AG08396 (cell line): Measurements from ENCODE around the gene OTUD5.
"Not testable (repeated sequence)": the region's sequence is repeated elsewhere in the genome, so short reads cannot be mapped to it uniquely, and the experiment has no call there.

Experiments used
- DNase-seq: peaks from one replicate; pipeline ENCODE4 v3.0.0; 2012; ENCODE audit warnings: low spot score, mixed read lengths

OTUD5 gene, protein sequence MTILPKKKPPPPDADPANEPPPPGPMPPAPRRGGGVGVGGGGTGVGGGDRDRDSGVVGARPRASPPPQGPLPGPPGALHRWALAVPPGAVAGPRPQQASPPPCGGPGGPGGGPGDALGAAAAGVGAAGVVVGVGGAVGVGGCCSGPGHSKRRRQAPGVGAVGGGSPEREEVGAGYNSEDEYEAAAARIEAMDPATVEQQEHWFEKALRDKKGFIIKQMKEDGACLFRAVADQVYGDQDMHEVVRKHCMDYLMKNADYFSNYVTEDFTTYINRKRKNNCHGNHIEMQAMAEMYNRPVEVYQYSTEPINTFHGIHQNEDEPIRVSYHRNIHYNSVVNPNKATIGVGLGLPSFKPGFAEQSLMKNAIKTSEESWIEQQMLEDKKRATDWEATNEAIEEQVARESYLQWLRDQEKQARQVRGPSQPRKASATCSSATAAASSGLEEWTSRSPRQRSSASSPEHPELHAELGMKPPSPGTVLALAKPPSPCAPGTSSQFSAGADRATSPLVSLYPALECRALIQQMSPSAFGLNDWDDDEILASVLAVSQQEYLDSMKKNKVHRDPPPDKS

DNA sequence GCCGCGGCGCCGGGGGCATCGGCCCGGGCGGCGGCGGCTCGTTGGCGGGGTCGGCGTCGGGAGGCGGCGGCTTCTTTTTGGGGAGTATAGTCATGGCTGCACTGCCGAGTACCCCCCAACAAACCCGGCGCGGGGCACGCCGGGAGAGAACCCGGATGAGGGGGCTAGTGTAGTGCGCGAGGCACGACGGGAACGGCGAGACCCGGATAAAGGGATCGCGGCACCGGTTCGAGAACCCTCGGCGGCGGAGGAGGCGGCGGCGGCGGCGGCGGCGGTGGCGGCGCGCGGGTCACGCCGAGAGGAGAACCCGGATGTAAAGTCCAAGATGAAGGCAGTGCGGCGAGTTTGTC is at the start of gene OTUD5:
Gene OTUD5 (minus strand): TSS at position 131 of the 350 bp plus-strand sequence. CDS start 37 bp downstream, at position 94.
- DNase-seq, result peak; percentile 76

DNA sequence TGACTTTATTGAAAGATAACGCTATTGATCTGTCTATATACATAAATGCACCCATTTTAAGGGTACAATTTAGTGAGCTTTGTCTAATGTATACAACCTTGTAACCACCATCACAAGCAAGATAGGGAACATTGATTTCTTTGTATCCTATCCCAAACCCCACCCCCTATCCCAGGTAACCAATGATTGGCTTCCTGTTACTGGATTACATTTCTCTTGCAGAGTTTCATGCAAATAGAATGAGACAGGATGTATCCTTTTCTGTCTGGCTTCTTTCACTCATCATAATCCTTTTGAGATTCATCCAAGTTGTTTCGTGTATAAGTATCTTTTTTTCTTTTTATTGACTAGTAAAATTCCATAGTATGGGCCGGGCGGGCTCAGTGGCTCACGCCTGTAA is 46.3 kb upstream of the OTUD5 start:
- DNase-seq, result no peak

DNA sequence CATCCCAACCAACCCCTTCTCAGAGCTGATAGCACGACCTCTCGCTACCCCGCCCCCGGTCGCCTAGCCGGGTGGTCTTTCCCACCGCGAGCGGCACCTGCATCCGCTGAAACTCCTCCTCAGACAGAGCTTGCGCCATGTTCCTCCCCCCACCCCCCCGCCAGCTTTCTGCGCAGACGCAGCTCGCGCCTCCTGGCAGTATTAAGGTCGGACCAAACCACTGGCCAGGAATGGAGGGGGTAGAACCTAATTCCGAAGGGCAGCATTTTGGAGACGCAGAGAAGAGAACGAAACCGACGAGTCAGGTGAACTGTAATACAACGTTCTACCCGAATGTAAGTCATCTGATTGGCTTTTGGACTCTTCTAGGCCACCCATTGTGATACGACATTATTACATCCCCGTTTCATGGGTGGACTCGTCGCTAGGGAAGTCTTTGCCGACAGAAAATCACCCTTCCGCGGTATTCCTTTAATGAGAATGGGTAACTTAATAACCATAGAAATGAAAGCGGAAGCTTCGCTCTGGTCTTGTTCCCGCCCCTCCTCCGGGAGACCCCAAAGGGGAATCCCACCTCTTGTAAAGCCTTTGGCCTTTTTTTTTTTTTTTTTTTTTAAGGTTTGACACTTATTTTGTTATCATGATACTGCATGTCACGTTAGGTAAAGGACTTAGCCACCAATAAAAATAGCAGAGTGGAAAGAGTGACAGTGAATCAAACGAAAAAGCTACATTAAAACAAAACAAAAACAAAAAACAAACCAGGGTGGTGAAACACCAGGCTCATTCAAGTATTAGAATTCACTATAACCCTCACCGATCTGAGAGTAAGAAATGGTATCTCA is 44.9 kb upstream of the OTUD5 start, which contains the start of gene GRIPAP1:
Gene GRIPAP1 (minus strand): TSS at position 174 of the 845 bp plus-strand sequence. CDS start 35 bp downstream, at position 139.
- DNase-seq, result peak; percentile 88

DNA sequence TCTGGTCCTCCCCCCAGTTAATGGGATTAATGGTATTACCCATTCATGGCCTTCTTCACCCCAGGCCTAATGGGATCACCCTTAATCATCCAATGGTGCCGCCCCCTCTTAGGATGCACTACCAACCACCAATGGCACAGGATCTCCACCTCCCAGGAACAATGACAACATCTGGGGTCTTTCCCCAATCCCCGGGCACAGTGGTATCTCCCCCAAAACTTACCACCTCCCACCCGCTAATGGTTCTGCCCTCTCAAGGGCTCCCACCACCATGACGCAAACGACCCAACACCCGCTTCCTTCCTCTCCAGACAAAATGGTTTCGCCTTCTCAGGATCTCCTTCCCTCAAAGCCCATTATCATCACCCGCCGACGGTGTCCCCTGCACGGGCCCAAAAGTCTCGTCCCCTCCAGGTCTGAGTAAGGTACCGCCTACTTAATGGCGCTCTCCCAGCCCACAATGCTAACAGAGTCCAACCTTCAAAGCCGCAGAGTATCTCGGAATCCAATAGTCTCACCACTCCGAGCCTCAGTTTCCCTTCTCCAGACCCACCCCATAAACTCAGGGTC is 44.2 kb upstream of the OTUD5 start:
- peak; percentile 45 for DNase-seq

DNA sequence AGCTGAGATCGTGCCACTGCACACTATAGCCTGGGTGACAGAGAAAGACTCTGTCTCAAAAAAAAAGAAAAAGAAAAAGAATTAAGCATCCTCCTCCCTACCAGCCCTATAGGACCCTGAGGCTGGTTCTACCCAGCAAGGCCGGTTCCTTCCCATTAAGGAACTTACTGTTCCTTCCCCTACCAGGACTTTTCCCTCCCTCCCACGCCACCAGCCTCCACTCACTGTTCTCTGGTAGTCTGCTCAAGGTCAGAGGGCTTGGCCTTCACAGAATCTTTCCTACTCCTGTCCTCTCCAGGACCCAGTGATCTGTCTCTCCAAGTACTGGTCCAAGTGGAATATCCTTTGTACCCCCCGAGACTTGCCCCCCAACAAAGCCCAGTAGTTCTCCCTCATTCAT is 43.2 kb upstream of the OTUD5 start:
- DNase-seq, result no peak

DNA sequence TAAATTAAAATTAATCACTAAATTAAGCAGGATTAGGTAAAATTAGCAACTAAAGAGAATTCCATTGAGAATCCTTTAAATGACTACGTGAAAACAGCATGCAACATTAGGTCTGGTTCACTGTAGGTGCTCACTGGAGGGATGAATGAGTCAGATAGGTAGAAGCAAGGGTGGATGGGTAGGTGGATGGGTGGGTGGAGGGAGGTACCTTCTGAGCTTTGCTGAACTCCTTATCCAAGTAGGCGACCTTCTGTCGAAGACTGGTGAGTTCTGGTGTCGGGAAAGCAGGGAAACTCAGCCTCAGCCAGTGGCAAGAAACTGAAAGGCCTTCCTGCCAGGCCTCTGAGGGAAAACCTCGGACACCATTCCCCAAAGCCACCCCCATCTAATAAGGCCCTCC is 41.6 kb upstream of the OTUD5 start:
- DNase-seq, result no peak

DNA sequence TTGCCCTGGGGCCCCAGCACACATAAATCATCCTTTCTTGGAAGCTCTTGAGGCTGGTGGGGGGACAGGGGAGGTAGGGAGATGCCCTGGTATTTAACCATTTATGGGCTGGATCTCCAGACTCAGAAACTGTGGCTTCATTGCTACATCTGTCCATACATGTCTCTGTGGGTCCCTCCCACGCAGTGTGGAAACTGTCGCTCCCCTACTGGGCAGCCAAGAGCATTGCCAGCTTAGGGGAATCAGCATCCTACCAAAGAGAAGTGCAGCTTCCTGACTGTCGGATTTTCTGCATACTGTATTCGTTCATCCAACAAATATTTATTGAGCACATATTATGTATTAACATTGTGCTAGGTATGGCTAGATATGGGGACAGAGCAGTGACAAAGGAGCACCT is 41.0 kb upstream of the OTUD5 start:
- no peak for DNase-seq

DNA sequence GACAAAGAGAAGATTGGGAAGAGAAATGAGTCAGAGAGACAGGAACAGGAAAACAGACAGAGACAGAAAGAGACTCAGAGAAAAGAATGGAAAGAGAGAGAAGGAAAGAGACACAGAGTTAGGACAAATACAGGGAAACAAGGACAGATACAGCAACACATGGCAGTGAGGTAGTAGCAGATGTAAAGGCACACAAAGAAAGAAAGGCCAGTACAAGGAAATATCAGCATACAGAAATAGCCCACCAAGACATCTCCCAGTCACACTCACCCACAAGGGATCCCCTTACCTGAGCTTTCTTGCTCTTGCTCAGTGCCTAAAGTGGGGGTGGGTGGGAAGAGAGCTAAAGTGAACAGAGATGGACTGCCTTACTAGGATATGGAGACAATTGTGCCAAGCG is 40.5 kb upstream of the OTUD5 start:
- DNase-seq, result no peak

DNA sequence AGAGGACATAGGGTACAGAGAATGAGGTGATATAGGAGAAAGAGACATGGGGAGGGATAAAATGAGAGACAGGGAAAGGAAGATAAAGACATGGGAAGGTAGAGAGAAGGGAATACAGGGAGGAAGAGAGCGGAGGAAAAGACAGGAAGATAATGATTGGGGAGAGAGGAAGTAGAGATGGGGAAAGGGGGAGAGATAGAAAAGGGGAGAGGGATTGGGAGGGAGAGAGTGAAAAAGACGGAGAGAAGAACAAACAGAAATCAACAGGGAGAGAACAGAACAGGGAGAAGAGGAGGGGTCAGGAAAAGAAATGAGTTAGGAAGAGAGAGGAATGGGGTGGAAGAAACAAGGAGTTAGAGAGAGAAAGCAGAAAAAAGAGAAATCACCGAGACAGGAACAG is 40.0 kb upstream of the OTUD5 start:
- no peak for DNase-seq

DNA sequence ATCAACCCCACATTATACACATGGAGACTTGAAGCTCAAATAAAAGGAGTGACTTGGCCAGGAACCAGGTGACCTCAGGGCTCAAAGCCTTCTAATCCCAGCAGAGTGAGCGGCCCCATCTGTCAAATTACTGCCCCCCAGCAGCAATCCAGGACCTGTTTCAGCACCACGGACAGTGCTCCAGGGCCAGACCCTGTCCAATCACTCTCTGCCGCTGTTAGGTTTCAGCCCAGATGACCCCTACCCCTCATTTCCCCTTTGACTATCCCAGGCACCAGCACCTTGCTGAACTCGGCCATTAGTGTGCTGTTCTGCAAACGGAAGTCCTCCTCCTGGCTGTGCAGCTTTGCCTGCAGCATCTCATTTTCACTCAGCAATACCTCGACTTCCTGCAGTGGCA is 39.6 kb upstream of the OTUD5 start:
- no peak for DNase-seq

DNA sequence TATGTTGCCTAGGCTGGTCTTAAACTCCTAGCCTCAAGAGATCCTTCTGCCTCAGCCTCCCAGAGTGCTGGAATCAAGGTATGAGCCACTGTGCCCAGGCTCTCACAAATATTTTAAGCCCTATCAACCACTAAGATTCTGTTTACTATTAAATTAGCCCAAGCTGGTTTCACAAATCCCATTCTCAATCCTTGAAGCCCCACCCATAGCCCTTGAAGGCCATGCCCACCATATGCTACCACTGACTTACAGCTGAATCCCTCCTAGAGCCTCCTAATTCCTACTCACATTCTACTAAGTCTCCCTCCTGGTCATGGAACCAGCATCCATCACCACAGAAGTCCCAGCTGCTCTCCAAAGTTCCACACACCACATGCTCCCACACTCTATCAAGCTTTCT is 34.9 kb upstream of the OTUD5 start:
- no peak for DNase-seq

DNA sequence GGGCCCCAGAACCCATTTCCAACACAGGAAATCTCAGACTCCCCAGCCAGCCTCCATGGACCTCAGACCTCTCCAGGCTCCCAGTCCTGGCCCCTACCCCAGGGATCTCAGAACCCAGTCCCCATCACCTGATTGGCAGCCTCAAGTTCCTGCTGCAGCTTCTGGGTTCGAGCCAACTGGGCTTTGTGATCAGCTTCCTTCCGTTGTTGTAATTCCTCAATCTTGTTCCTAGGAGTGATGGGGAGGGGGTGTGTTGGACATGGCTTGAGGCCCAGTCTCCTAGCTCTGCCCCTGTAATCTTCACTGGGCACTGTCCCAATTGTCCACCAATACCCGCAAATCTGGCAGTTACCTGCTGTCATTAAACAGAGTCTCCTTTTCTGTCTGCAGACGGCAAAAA is 32.1 kb upstream of the OTUD5 start:
- no peak for DNase-seq

DNA sequence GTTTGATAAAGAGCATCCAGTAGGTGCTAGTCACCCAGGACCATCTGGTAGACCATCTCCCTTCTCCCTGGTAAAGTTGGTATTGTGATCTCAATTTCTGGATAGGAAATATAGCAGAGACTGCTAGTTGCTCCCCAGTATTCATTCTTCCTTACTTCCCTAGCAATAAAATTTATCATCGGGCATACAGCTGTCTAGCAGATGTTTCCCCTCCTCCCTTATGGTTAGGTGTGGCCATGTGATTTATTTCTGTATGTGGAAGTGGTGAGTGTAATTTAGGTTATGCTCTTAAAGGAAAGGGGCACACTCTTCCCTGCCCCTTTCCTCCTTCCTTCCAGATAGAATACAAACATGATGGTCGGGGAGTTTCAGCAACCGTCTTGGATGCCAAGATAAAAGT is 26.5 kb upstream of the OTUD5 start:
- no peak for DNase-seq

DNA sequence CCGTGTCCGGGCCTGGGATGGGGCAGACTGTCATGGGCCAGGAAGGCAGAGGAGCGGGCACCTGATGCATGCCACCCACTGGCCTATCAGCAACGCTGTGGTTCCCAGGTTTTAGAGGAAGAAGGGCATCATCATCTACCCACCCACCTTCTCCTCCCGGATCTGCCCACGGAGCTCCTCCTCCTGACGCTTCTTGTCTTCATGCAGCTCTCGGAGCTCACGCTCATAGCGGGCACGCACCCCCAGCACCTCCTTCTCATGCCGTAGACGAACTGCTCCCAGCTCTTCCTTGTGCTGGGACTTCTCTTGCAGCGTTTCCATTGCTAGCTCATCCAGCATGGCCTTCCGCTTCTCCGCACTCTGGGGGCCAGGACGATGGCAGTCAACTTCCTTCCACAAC is 25.7 kb upstream of the OTUD5 start:
- DNase-seq, result no peak

DNA sequence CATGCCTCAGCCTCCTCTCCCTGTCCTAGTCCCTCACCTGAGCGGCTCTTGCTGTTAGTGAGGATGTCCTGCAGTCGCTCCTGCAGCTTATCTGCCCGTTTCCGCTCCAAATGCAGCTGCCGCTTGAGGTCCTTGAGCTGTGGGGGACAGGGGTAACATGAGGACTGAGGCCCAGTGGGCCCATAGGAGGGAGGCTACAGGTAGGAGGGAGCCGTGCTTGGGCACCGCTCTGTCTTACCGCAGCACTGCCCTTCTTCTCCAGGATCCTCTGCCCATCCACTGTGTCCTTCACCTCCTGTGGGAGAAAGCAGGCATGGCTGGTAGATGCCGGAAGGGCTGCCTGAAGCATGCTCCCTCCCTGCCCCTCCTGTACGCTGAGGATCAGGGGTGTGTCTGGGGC is 23.8 kb upstream of the OTUD5 start:
- no peak for DNase-seq

DNA sequence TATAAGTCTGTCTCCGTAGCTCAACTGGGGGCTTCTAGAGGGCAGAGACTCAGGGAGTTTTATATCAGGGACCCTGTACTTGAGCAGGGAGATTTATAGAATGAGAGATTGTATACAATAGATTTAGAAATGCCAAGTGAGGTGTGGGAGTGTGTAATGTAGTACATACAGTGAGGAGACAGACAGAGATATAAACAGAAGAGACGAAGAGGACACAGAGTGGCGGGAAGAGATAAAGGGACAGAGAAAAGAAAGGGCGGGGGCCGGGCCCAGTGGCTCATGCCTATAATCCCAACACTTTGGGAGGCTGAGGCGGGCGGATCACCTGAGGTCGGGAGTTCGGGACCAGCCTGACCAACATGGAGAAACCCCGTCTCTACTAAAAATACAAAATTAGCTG is 22.9 kb upstream of the OTUD5 start:
- DNase-seq, result not testable (repeated sequence)

DNA sequence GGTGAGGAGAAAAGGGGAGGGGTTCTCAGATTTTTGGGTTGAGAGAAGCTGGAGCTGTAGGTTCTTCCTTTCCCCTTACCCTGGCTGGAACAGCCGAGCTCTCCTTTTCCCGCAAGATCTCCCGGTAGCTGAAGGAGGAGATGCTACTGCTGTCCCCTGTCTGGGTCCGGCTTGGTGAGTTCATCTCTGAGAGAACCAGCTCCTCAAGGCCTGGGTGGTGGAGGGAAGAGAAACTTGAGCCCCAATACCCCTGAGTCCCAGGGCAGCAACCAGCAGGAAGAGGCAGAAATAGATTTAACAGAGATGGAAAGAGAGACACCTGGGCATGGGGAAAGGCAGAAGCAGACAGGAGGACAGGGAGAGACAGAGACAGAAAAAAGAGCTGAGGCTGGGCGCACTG is 20.8 kb upstream of the OTUD5 start:
- no peak for DNase-seq

DNA sequence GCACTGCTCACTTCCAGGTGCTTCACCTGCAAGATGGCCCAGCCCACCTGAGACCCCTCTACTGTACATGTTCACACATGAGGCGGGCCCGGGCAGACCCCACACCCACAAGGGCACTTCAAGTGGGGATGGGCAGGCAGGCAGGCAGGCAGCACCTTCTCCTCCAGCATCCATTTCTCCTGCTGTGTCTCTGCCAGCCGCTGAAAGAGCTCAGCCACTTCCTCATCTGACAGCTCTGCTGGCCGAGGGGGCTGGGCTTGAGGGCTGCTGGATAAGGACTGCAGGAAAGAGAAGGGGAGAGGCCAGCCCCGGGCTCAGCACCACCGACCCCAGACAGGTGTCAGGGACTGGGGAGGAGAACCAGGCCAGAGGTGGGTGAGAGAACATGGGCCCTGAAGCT is 18.7 kb upstream of the OTUD5 start:
- DNase-seq, result no peak

DNA sequence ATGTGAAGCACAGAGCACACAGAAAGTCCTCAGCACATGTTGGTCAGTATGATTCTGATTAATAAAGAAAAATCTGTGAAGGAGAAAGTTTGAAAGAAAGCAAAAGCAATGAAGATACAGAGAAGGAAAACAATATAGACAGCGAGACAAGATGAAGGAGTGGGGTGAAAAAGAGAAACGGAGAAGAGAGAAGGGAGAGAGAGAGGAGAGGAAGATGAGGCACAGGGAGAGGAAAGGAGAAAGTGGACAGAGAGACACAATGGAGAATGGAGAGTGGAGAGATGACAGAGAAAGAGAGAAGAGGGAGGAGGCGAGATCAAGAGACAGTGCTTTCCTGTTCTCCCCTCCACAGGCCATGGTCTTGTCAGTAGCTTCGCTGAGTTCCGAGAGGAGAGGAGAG is 18.1 kb upstream of the OTUD5 start:
- DNase-seq, result no peak

DNA sequence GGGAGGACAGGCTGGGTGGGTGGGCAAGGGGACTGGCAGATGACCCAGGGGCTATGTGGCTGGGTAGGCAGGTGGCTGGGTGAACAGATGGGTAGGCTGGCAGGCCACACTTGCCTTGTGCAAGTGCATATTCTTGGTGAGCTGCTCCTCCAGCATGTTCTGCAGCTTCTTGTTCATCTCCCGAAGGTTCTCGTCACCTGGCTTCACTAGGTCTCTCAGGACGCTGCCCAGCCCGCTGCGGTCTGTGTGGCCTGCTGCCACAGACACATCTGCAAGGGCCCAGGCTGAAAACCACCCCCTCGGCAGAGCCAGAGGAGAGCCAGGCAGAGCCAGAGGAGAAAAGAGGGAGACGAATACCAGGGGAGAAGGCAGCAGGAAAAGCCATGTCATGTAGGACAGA is 17.6 kb upstream of the OTUD5 start:
- no peak for DNase-seq

DNA sequence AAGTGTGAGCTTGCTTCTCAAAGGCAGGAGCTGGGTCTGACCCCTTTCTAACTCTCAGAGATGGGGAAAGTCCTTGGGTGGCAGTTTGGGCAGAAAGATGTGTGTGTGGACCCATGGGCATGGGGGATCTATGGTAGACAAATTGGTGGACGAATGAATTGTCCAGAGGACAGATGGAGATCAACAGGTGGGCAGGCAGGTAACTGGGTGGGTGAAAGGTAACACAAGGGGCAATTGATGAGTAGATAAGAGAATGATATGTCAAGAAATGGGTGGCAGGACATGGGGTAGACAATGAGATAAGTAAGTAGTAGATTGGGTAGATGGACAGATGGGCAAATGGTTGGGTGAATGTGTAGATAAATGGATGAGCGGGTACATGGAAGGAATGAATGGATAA is 17.2 kb upstream of the OTUD5 start:
- DNase-seq, result no peak

DNA sequence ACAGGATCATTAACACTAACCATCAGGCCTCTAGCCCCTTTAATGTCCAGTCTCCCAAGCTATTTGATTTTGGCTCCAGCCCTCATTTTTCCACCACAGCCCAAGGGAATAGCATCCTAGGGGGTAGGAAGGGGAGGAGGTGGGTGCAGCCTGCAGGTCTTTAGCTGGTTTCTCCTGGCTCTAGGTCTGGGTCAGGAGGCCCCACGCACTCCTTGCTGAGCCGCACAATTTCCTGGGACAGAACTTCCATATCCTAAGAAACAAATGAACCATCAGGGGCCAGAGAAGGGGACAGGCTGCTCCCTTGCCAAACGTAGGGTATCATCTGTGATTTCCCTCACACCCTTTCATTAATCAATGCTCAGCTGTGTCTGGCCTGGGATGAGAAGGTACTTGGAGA is 16.6 kb upstream of the OTUD5 start:
- DNase-seq, result no peak
